Neuronal stem cell (in vitro differentiated cells): ENCODE data around the gene MDFIC.

Experiments
- DNase-seq: peaks from one replicate; pipeline ENCODE4 v3.0.0-alpha.2; 2013; ENCODE audit warnings: low spot score
- H2AFZ ChIP-seq: one replicate; pipeline ENCODE4 v1.6.1; 2013; ENCODE audit warnings: mild to moderate bottlenecking, low read length, inconsistent platforms
- H2AK5ac ChIP-seq: 2 replicates; pipeline ENCODE4 v1.6.1; 2013; ENCODE audit warnings: low read depth, mild to moderate bottlenecking, inconsistent platforms, low read length, moderate library complexity, mixed read lengths
- H2BK120ac ChIP-seq: 2 replicates; pipeline ENCODE4 v1.6.1; 2013; ENCODE audit warnings: low read depth, mild to moderate bottlenecking, inconsistent platforms, low read length, moderate library complexity, mixed read lengths
- H2BK12ac ChIP-seq: one replicate; pipeline ENCODE4 v1.6.1; 2013; ENCODE audit warnings: low read length, inconsistent platforms
- H2BK15ac ChIP-seq: 2 replicates; pipeline ENCODE4 v1.6.1; 2013; ENCODE audit warnings: mild to moderate bottlenecking, low read length, inconsistent platforms, mixed read lengths
- H2BK5ac ChIP-seq: one replicate; pipeline ENCODE4 v1.6.1; 2013; ENCODE audit warnings: inconsistent platforms, mild to moderate bottlenecking, low read length, moderate library complexity
- H3K14ac ChIP-seq: one replicate; pipeline ENCODE4 v1.6.1; 2013; ENCODE audit warnings: low read length, inconsistent platforms
- H3K18ac ChIP-seq: 2 replicates; pipeline ENCODE4 v1.6.1; 2013; ENCODE audit warnings: low read length, inconsistent platforms
- H3K23ac ChIP-seq: 2 replicates; pipeline ENCODE4 v1.6.1; 2013; ENCODE audit warnings: low read depth, mild to moderate bottlenecking, mixed read lengths, low read length, inconsistent platforms; ENCODE audit not compliant: poor library complexity
- H3K27ac ChIP-seq: replicated peaks from 3 replicates; pipeline ENCODE4 v1.5.1; 2013; ENCODE audit warnings: low read length, inconsistent platforms
- H3K27me3 ChIP-seq, 3 experiments: 2 replicates each; pipeline ENCODE4 v1.6.1; 2013; ENCODE audit warnings: low read length in 3 of 3, mild to moderate bottlenecking in 2 of 3, inconsistent platforms in 1 of 3, low read depth in 1 of 3, mixed read lengths in 1 of 3, moderate library complexity in 1 of 3; ENCODE audit not compliant: control insufficient read depth in 3 of 3, insufficient read depth in 3 of 3
- H3K36me3 ChIP-seq, 2 donors: replicated peaks in 1 of 2; 2 replicates each; pipeline ENCODE4 v1.6.1; 2013; ENCODE audit warnings: low read length in 2 of 2; ENCODE audit not compliant: control insufficient read depth in 2 of 2, insufficient read depth in 2 of 2
- H3K4ac ChIP-seq: 2 replicates; pipeline ENCODE4 v1.6.1; 2013; ENCODE audit warnings: inconsistent platforms, mild to moderate bottlenecking, low read length, moderate library complexity
- H3K4me1 ChIP-seq, 2 donors: 1 replicate in 1 of 2; 2 replicates in 1 of 2; pipeline ENCODE4 v1.6.1; 2013; ENCODE audit warnings: low read length in 2 of 2, low read depth in 1 of 2; ENCODE audit not compliant: control insufficient read depth in 2 of 2, insufficient read depth in 1 of 2
- H3K4me2 ChIP-seq: one replicate; pipeline ENCODE4 v1.6.1; 2013; ENCODE audit warnings: mild to moderate bottlenecking, low read length, inconsistent platforms; ENCODE audit not compliant: insufficient read depth, poor library complexity, severe bottlenecking
- H3K4me3 ChIP-seq, 2 donors: 2 replicates each; pipeline ENCODE4 v1.5.1; 2013; ENCODE audit warnings: low read length in 2 of 2, mild to moderate bottlenecking in 2 of 2, inconsistent platforms in 1 of 2, moderate library complexity in 1 of 2
- H3K79me1 ChIP-seq: one replicate; pipeline ENCODE4 v1.6.1; 2013; ENCODE audit warnings: low read depth, mild to moderate bottlenecking, inconsistent platforms, low read length, moderate library complexity
- H3K9ac ChIP-seq: one replicate; pipeline ENCODE4 v1.6.1; 2013; ENCODE audit warnings: mild to moderate bottlenecking, low read depth, low read length, inconsistent platforms; ENCODE audit not compliant: poor library complexity
- H3K9me3 ChIP-seq, 2 donors: replicated peaks in 1 of 2; 2 replicates each; pipeline versions ENCODE3 to v1.6.1; 2013; ENCODE audit warnings: low read length in 2 of 2, mild to moderate bottlenecking in 2 of 2, inconsistent platforms in 1 of 2, low read depth in 1 of 2, mixed read lengths in 1 of 2, moderate library complexity in 1 of 2; ENCODE audit not compliant: control insufficient read depth in 2 of 2, insufficient read depth in 1 of 2
- H4K8ac ChIP-seq: one replicate; pipeline ENCODE4 v1.6.1; 2013; ENCODE audit warnings: low read depth, mild to moderate bottlenecking, inconsistent platforms, low read length, moderate library complexity
- H4K91ac ChIP-seq: one replicate; pipeline ENCODE4 v1.6.1; 2013; ENCODE audit warnings: low read length, low read depth, mild to moderate bottlenecking, inconsistent platforms; ENCODE audit not compliant: poor library complexity
- WGBS, 2 donors: extraction: QIAGEN DNeasy Blood & Tissue Kit; methylation state at CpG; one replicate each; pipeline ENCODE4 v1.1.7; 2013; ENCODE audit warnings: missing lambda C conversion rate in 2 of 2, mixed read lengths in 1 of 2; ENCODE audit not compliant: insufficient read length in 2 of 2, insufficient replicate concordance in 1 of 2; ENCODE audit errors: extremely low coverage in 2 of 2; 5-methylcytosine and 5-hydroxymethylcytosine counted together

Gene MDFIC

GRCh38 chr7:114933658-114934057, 11.8 kb downstream of the MDFIC start:
- WGBS, 2 donors, result no CpG with 5 or more reads among the region's 5 CpGs

GRCh38 chr7:114934086-114934485, 12.2 kb downstream of the MDFIC start:
- Histone ChIP-seq H3K9ac (no peak overlapping the region), H3K23ac (no peak overlapping the region), H3K9me3 (no peaks in the 10 kb centered on the region), H3K27ac (no peak overlapping the region), H3K4me2 (no peak overlapping the region), H2BK15ac (no peak overlapping the region), H2BK5ac (no peak overlapping the region), H2AFZ (no peak overlapping the region), H3K18ac (no peak overlapping the region), H3K4me3 (no peak overlapping the region), H2AK5ac (no peak overlapping the region), H3K4ac (no peak overlapping the region), H3K36me3 (no peaks in the 10 kb centered on the region), H2BK120ac (no peak overlapping the region), H3K14ac (no peak overlapping the region), H3K4me1 (peaks cover 4 to 9% of the 10 kb centered on the region in 2 donors), H3K79me1 (no peaks in the 10 kb centered on the region), H4K91ac (no peak overlapping the region), H3K27me3 (no peaks in the 10 kb centered on the region), H4K8ac (no peak overlapping the region), H2BK12ac (no peak overlapping the region)
- WGBS, 2 donors, result no CpG with 5 or more reads among the region's 1 CpG
- no peak for DNase-seq

More at GRCh38 chr7:114933658-114934057, 11.8 kb downstream of the MDFIC start:
- Histone ChIP-seq H3K9ac (no peak overlapping the region), H2BK120ac (no peak overlapping the region), H3K23ac (no peak overlapping the region), H2BK5ac (no peak overlapping the region), H3K9me3 (no peaks in the 10 kb centered on the region), H3K4ac (no peak overlapping the region), H3K4me3 (no peak overlapping the region), H2BK12ac (no peak overlapping the region), H4K8ac (no peak overlapping the region), H3K79me1 (no peaks in the 10 kb centered on the region), H3K18ac (no peak overlapping the region), H3K36me3 (no peaks in the 10 kb centered on the region), H2AK5ac (no peak overlapping the region), H2AFZ (no peak overlapping the region), H3K4me2 (no peak overlapping the region), H3K27ac (no peak overlapping the region), H4K91ac (no peak overlapping the region), H3K14ac (no peak overlapping the region), H2BK15ac (no peak overlapping the region), H3K27me3 (no peaks in the 10 kb centered on the region), H3K4me1 (peaks cover 4 to 9% of the 10 kb centered on the region in 2 donors)
- no peak for DNase-seq

DNA sequence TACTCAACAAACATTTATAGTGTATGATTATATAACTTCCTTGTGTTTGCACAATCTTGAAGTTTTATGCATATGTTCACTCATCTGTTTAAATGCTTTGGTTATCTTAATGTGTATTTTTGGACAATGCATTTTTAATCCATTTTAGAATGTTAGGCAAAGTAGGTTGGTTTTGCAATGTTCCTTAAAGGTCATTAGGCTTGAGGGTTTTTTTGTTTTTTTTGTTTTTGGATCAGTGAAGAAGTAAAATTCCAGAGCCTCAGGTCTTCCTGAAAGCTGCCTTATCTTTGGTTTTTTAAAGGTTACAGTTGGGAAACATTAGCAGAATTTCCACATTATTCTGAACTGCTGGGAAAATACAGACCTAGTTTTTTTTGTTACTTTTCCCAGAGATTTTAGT, 12.8 kb downstream of the MDFIC start:
- H3K9ac ChIP-seq, result no peak overlapping the region
- H3K14ac ChIP-seq, result no peak overlapping the region
- no peaks in the 10 kb centered on the region for H3K27me3 ChIP-seq
- no peak overlapping the region for H3K4me3 ChIP-seq
- H3K36me3 ChIP-seq, result no peaks in the 10 kb centered on the region
- H3K4me1 ChIP-seq, result peaks cover 4 to 7% of the 10 kb centered on the region in 2 donors
- no peak overlapping the region for H3K4me2 ChIP-seq
- no peak overlapping the region for H2AFZ ChIP-seq
- DNase-seq, result no peak
- no peak overlapping the region for H3K23ac ChIP-seq
- H4K91ac ChIP-seq, result no peak overlapping the region
- H3K4ac ChIP-seq, result no peak overlapping the region
- no peak overlapping the region for H2BK12ac ChIP-seq
- no peak overlapping the region for H2BK120ac ChIP-seq
- H2BK5ac ChIP-seq, result no peak overlapping the region
- no peak overlapping the region for H4K8ac ChIP-seq
- H3K79me1 ChIP-seq, result no peaks in the 10 kb centered on the region
- no peaks in the 10 kb centered on the region for H3K9me3 ChIP-seq
- H2BK15ac ChIP-seq, result no peak overlapping the region
- no peak overlapping the region for H2AK5ac ChIP-seq
- H3K18ac ChIP-seq, result no peak overlapping the region
- no peak overlapping the region for H3K27ac ChIP-seq

DNA sequence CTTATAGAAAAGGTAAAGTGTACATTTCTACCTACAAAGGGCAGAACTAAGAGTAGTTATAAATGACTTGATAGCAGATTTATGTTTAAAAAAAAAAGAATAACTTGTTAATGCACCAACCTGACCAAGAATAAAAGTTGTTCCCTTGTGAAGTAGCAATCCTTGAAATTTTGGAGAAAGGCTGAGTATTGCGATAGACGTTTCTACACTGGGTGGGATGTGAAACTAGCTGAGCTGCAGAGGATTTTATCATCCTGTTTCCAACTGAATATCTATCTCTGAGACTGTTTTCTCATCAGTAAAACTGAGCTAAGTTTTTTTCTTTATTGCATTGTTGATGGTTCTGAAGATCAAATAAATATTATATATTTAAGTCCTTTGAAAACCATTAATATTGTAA, 14.6 kb downstream of the MDFIC start:
- no peak overlapping the region for H3K4ac ChIP-seq
- no peak overlapping the region for H4K8ac ChIP-seq
- no peak overlapping the region for H4K91ac ChIP-seq
- no peak overlapping the region for H3K14ac ChIP-seq
- DNase-seq, result no peak
- H3K9ac ChIP-seq, result no peak overlapping the region
- no peaks in the 10 kb centered on the region for H3K36me3 ChIP-seq
- no peak overlapping the region for H3K23ac ChIP-seq
- no peaks in the 10 kb centered on the region for H3K79me1 ChIP-seq
- no peak overlapping the region for H2AK5ac ChIP-seq
- H3K27ac ChIP-seq, result no peak overlapping the region
- H3K27me3 ChIP-seq, result no peaks in the 10 kb centered on the region
- H3K4me1 ChIP-seq, result peaks cover 0 to 3% of the 10 kb centered on the region in 2 donors
- no peak overlapping the region for H3K18ac ChIP-seq
- H3K4me2 ChIP-seq, result no peak overlapping the region
- H2BK120ac ChIP-seq, result no peak overlapping the region
- H3K9me3 ChIP-seq, result no peaks in the 10 kb centered on the region
- H2BK15ac ChIP-seq, result no peak overlapping the region
- H3K4me3 ChIP-seq, result no peak overlapping the region
- no peak overlapping the region for H2BK12ac ChIP-seq
- no peak overlapping the region for H2AFZ ChIP-seq
- no CpG with 5 or more reads among the region's 2 CpGs for WGBS, 2 donors
- H2BK5ac ChIP-seq, result no peak overlapping the region
